Right lobe of liver (tissue), 6 donors: ENCODE results near the gene ZSCAN18. TPM values are rescaled to one million over a fixed set of nuclear protein-coding genes. Genes with fewer than 3 reads are reported as not detected.

ENCODE experiments used
- ATAC-seq, 4 donors: fragments of 200-7000 bp; cut with Tn5 transposase; one replicate each; pipeline ENCODE4 v1.9.1; 2020; ENCODE audit warnings: mild to moderate bottlenecking in 4 of 4, moderate library complexity in 4 of 4
- DNase-seq, 3 donors: peaks; one replicate each; pipeline ENCODE4 v3.0.0-alpha.2; 2020
- H3K27ac ChIP-seq, 3 donors: fragments of 200-600 bp; one replicate each; pipeline ENCODE4 v1.8.0; 2022
- H3K27me3 ChIP-seq, 2 donors: fragments of 200-600 bp; one replicate each; pipeline ENCODE4 v1.8.0; 2022
- H3K36me3 ChIP-seq, 4 donors: fragments of 200-600 bp; sonication (generic) in 1 of 4; one replicate each; pipeline versions ENCODE4 v1.5.1 to v1.8.0; 2017 to 2022; ENCODE audit warnings: control low read depth in 1 of 4
- H3K4me1 ChIP-seq, 4 donors: fragments of 200-600 bp; sonication (generic) in 1 of 4; one replicate each; pipeline versions ENCODE4 v1.5.1 to v1.8.0; 2017 to 2022; ENCODE audit warnings: control low read depth in 1 of 4
- H3K4me3 ChIP-seq, 3 donors: fragments of 200-600 bp; one replicate each; pipeline ENCODE4 v1.8.0; 2022
- H3K9me3 ChIP-seq, 4 donors: fragments of 200-600 bp; sonication (generic) in 1 of 4; one replicate each; pipeline versions ENCODE4 v1.5.1 to v1.8.0; 2017 to 2022; ENCODE audit warnings: control low read depth in 1 of 4
- POLR2A ChIP-seq: fragments of 450-650 bp; IDR thresholded peaks from one replicate; pipeline ENCODE4 v1.6.1; 2017; ENCODE audit warnings: antibody characterized with exemption, mild to moderate bottlenecking
- WGBS: methylation state at CpG from one replicate; pipeline ENCODE4 v1.1.6; 2018; ENCODE audit warnings: low coverage, low lambda C conversion rate; ENCODE audit not compliant: insufficient coverage; ENCODE audit errors: missing lambda C conversion rate; 5-methylcytosine and 5-hydroxymethylcytosine counted together
- intact Hi-C, 2 donors: fragments of 100-400 bp; cut with DNase I; formaldehyde crosslinking; loops; one replicate each; pipeline versions ENCODE4 v1.11.2 to v1.14.1; 2022
- total RNA-seq, 6 experiments: library from RNA; depleted of rRNA in 2 of 6; stranded (reverse); fragments of >200 nt in 2 of 6; fragmentation: NEBNext Ultra II Directional in 3 of 6; extraction: Animal tissue kit (Norgen Biotek cat#: 25700) in 3 of 6; gene quantifications; one replicate each; pipeline versions ENCODE4 v1.1.0 to v1.2.4, GENCODE V29; 2016 to 2023
- TF ChIP-seq, protein P1 (sequence below), 4 donors: fragments of 200-600 bp in 3 of 4; fragments of 450-650 bp in 1 of 4; IDR thresholded peaks; one replicate each; pipeline versions ENCODE4 v1.5.1 to v1.8.0; 2016 to 2022; ENCODE audit warnings: antibody characterized with exemption in 4 of 4, mild to moderate bottlenecking in 2 of 4
- donor health status: DM: no; HTN: yes; CAD: no.
- donor health status: DM: no; HTN: no; CAD: no.
- donor health status: DM: no; HTN: no; CAD: no.
- donor health status: DM: no; HTN: yes; CAD: no.
- donor health status: DM: no; HTN: yes; CAD: no.

The ZSCAN18 gene
- total RNA-seq, 6 experiments from 2014 or later, result 6.3 to 17.1 (median 10.7) TPM

GRCh38 chr19:58091251-58091995, 6.6 kb downstream of the ZSCAN18 start:
- DNase-seq (no peak), ATAC-seq (no peak)
- no peaks in the 10 kb centered on the region for H3K36me3 ChIP-seq
- no peak overlapping the region for H3K27ac ChIP-seq
- peaks cover 0 to 3% (median 0%) of the 10 kb centered on the region in 4 donors for H3K9me3 ChIP-seq
- H3K4me1 ChIP-seq, result no peaks in the 10 kb centered on the region
- no peaks in the 10 kb centered on the region for H3K27me3 ChIP-seq
- TF ChIP-seq, protein P1, sequence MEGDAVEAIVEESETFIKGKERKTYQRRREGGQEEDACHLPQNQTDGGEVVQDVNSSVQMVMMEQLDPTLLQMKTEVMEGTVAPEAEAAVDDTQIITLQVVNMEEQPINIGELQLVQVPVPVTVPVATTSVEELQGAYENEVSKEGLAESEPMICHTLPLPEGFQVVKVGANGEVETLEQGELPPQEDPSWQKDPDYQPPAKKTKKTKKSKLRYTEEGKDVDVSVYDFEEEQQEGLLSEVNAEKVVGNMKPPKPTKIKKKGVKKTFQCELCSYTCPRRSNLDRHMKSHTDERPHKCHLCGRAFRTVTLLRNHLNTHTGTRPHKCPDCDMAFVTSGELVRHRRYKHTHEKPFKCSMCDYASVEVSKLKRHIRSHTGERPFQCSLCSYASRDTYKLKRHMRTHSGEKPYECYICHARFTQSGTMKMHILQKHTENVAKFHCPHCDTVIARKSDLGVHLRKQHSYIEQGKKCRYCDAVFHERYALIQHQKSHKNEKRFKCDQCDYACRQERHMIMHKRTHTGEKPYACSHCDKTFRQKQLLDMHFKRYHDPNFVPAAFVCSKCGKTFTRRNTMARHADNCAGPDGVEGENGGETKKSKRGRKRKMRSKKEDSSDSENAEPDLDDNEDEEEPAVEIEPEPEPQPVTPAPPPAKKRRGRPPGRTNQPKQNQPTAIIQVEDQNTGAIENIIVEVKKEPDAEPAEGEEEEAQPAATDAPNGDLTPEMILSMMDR (IDR thresholded peaks at IDR 0.05), result no peak
- TF ChIP-seq POLR2A, result no peak
- WGBS, result 79% methylated on average over 7 of the region's 11 CpGs
- intact Hi-C loops, result no loop called here
- H3K4me3 ChIP-seq, result no peak overlapping the region

- TF ChIP-seq, protein P1 (IDR thresholded peaks at IDR 0.05), result no peak
- no peak for TF ChIP-seq POLR2A
- no peak for DNase-seq
- Histone ChIP-seq H3K36me3 (no peaks in the 10 kb centered on the region), H3K27ac (no peak overlapping the region), H3K27me3 (no peaks in the 10 kb centered on the region), H3K4me1 (no peaks in the 10 kb centered on the region), H3K9me3 (peaks cover 0 to 3% (median 0%) of the 10 kb centered on the region in 4 donors), H3K4me3 (no peak overlapping the region)
- intact Hi-C loops, result no loop called here
- WGBS, result 89% methylated on average over 6 of the region's 16 CpGs
- ATAC-seq, result no peak
Measured at GRCh38 chr19:58089846-58090245, 8.2 kb downstream of the ZSCAN18 start.

DNA sequence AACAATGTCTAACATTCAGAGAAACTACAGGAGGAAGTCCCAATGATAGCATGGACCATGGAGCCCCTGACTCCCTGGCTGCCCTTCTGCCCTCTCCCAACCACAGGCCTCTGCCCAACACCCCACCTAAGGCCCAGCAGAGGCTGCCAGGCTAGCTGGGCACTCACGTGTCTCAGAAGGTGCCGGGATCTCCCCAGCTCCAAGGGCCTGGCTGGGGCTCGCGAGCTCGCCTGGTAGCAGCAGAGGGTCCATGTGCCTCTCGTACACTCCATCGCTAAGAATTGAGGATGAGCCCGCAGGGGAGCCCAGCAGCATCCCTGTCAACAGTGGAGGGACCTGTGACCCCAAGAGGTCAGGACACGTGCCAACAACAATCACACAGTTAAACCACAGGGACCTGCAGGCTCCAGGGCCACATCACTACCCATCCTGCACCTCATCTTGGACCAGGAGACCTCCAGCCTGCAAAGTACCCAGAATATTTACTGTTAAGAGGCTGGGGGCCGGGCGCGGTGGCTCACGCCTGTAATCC, 9.4 kb downstream of the ZSCAN18 start:
- DNase-seq (no peak), ATAC-seq (no peak)
- Histone ChIP-seq H3K27me3 (no peaks in the 10 kb centered on the region), H3K4me3 (no peak overlapping the region), H3K9me3 (peaks cover 0 to 3% (median 0%) of the 10 kb centered on the region in 4 donors), H3K36me3 (peaks cover 0 to 3% (median 0%) of the 10 kb centered on the region in 4 donors), H3K27ac (no peak overlapping the region), H3K4me1 (no peaks in the 10 kb centered on the region)
- TF ChIP-seq POLR2A, result no peak
- TF ChIP-seq, protein P1 (IDR thresholded peaks at IDR 0.05), result no peak
- intact Hi-C loops, result no loop called here
- WGBS, result no CpG with 5 or more reads among the region's 13 CpGs

DNA sequence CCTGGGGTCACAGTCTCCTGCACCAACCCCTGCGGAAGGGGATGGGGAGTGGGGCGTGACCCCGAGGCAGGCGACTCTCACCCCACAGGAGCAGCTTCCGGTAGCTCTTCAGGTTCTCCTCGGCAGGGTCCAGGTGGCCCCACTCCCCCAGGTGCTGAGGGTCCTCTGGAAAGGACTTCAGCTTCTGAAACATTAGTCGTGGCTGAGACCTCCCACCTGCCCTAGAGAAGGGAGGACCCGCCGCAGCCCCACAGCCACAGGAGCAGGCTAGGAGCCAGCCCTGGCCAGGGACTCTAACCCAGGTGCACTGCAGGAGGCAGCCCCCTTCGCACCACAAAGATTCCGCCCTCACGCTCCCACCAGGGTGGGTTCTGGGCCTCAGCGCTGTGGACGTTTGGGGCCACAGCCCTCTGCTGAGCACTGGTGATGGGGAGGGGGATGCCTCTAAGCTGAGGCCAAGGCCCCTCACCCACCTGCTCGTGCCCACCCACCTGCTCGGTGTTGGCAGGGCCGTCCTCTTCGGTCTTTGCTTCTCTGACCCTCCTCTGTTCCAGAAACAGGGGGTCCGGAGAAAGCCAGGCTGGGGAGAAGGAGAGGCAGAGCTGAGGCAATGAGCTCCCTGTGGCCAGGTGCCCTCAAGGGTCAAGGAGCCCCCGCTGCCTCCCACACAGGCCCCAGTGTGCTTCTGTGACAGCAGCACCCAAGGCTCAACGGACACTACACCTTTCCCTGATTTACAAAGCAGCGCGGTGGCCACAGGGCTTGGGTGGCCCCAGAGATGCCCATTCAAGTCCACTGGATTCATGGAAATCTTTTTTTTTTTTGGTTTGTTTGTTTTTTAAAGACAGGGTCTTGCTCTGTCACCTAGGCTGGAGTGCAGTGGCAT, 11.0 kb downstream of the ZSCAN18 start:
- H3K9me3 ChIP-seq, result peaks cover 0 to 3% (median 0%) of the 10 kb centered on the region in 4 donors
- DNase-seq, result no peak
- TF ChIP-seq, protein P1 (IDR thresholded peaks at IDR 0.05), result no peak
- TF ChIP-seq POLR2A, result no peak
- no peak for ATAC-seq
- WGBS, result no CpG with 5 or more reads among the region's 23 CpGs
- intact Hi-C loops, result no loop called here
- H3K27me3 ChIP-seq, result no peaks in the 10 kb centered on the region
- no peak overlapping the region for H3K27ac ChIP-seq
- no peak overlapping the region for H3K4me3 ChIP-seq
- H3K4me1 ChIP-seq, result no peaks in the 10 kb centered on the region
- H3K36me3 ChIP-seq, result peaks cover 0 to 3% (median 0%) of the 10 kb centered on the region in 4 donors
